OCI-LY1 (cell line): ENCODE measurements around the gene ZYX.

Experiments
- CTCF ChIP-seq: fragments of 200-600 bp; sonication (generic), shearing (Covaris generic); IDR thresholded peaks from 2 replicates; pipeline ENCODE4 v1.5.1; 2017; ENCODE audit warnings: mild to moderate bottlenecking, antibody characterized with exemption, low read length, moderate library complexity, mixed read lengths
- EZH2 ChIP-seq: fragments of 200-600 bp; sonication (generic), shearing (Covaris generic); IDR thresholded peaks from 2 replicates; pipeline ENCODE4 v1.8.0; 2017; ENCODE audit warnings: borderline replicate concordance, mixed run types, mild to moderate bottlenecking, antibody characterized with exemption, low read length, moderate library complexity, mixed read lengths

GRCh38 chr7:143343596-143343995 is 37.5 kb upstream of the ZYX start:
- TF ChIP-seq EZH2, result no peak
- no peak for TF ChIP-seq CTCF
